ENCODE data around the gene CIZ1.

Gene CIZ1

GRCh38 chr9:128120061-128120740 lies 71.2 kb downstream of the CIZ1 start:
- DNase-seq (ENCODE audit: low spot score) = no peak

GRCh38 chr9:128118971-128119665 lies 72.3 kb downstream of the CIZ1 start:
- DNase-seq (ENCODE audit: low spot score) = no peak
- TF ChIP-seq CTCF (IDR thresholded peaks at IDR 0.05; ENCODE audit: extremely low read depth, missing control alignments) = no peak

More at GRCh38 chr9:128120061-128120740, 71.2 kb downstream of the CIZ1 start:
- TF ChIP-seq CTCF (IDR thresholded peaks at IDR 0.05; ENCODE audit: extremely low read depth, missing control alignments) = no peak

GRCh38 chr9:128118472-128118857 lies 72.9 kb downstream of the CIZ1 start:
- no peak for DNase-seq (ENCODE audit: low spot score)
- no peak for TF ChIP-seq CTCF (IDR thresholded peaks at IDR 0.05; ENCODE audit: extremely low read depth, missing control alignments)

- TF ChIP-seq CTCF (IDR thresholded peaks at IDR 0.05; ENCODE audit: extremely low read depth, missing control alignments) = peak; percentile 100
- DNase-seq (ENCODE audit: low spot score) = peak; percentile 92
These were observed 73.5 kb downstream of the CIZ1 start for GRCh38 chr9:128117613-128118471.

GRCh38 chr9:128116104-128117083 lies 75.0 kb downstream of the CIZ1 start:
- TF ChIP-seq CTCF (IDR thresholded peaks at IDR 0.05; ENCODE audit: extremely low read depth, missing control alignments) = no peak
- no peak for DNase-seq (ENCODE audit: low spot score)

Data from GM20000 (cell line).